Measurements from ENCODE around the gene MAGI1.

Gene MAGI1

GRCh38 chr3:65558826-65559225 is 479.9 kb downstream of the MAGI1 start:
- H3K79me2 ChIP-seq (ENCODE audit: insufficient read depth, low read length), result no peaks in the 10 kb centered on the region

GRCh38 chr3:65557899-65558564 is 480.7 kb downstream of the MAGI1 start:
- no peak overlapping the region for H3K27ac ChIP-seq (ENCODE audit: low read depth, low read length)
- H3K27me3 ChIP-seq (ENCODE audit: low read length), result no peaks in the 10 kb centered on the region
- no peaks in the 10 kb centered on the region for H3K79me2 ChIP-seq (ENCODE audit: insufficient read depth, low read length)
- no peaks in the 10 kb centered on the region for H3K9me3 ChIP-seq (ENCODE audit: insufficient read depth, low read length)
- no peak overlapping the region for H2AFZ ChIP-seq (ENCODE audit: low read depth, low read length, severe bottlenecking)
- TF ChIP-seq CTCF (IDR thresholded peaks at IDR 0.05; ENCODE audit: insufficient read depth, low read length, poor library complexity, severe bottlenecking) (no peak), EZH2phosphoT487 (conservative IDR thresholded peaks at IDR 0.05; ENCODE audit: low read length) (no peak)
- no peak overlapping the region for H3K4me2 ChIP-seq (ENCODE audit: low read depth, low read length, poor library complexity, severe bottlenecking)
- H3K9me2 ChIP-seq (replicated peaks; ENCODE audit: insufficient read depth, low read length), result no peaks in the 10 kb centered on the region
- no peaks in the 10 kb centered on the region for H3K36me3 ChIP-seq (ENCODE audit: low read length)
- no peaks in the 10 kb centered on the region for H4K20me1 ChIP-seq (ENCODE audit: low read depth, low read length)
- no peak overlapping the region for H3K4me3 ChIP-seq (ENCODE audit: insufficient read depth, low read length, poor library complexity, severe bottlenecking)
- no peak overlapping the region for H3K9ac ChIP-seq (ENCODE audit: low read length)
- H3F3A ChIP-seq (ENCODE audit: insufficient read depth), result no peaks in the 10 kb centered on the region

More at GRCh38 chr3:65558826-65559225, 479.9 kb downstream of the MAGI1 start:
- Histone ChIP-seq H4K20me1 (ENCODE audit: low read depth, low read length) (no peaks in the 10 kb centered on the region), H3K9me2 (replicated peaks; ENCODE audit: insufficient read depth, low read length) (no peaks in the 10 kb centered on the region), H3K9me3 (ENCODE audit: insufficient read depth, low read length) (no peaks in the 10 kb centered on the region), H2AFZ (ENCODE audit: low read depth, low read length, severe bottlenecking) (no peak overlapping the region), H3K9ac (ENCODE audit: low read length) (no peak overlapping the region), H3K27ac (ENCODE audit: low read depth, low read length) (no peak overlapping the region), H3K36me3 (ENCODE audit: low read length) (no peaks in the 10 kb centered on the region), H3K27me3 (ENCODE audit: low read length) (no peaks in the 10 kb centered on the region), H3K4me3 (ENCODE audit: insufficient read depth, low read length, poor library complexity, severe bottlenecking) (no peak overlapping the region), H3K4me2 (ENCODE audit: low read depth, low read length, poor library complexity, severe bottlenecking) (no peak overlapping the region), H3F3A (ENCODE audit: insufficient read depth) (no peaks in the 10 kb centered on the region)
- TF ChIP-seq EZH2phosphoT487 (conservative IDR thresholded peaks at IDR 0.05; ENCODE audit: low read length), result no peak
- TF ChIP-seq CTCF (IDR thresholded peaks at IDR 0.05; ENCODE audit: insufficient read depth, low read length, poor library complexity, severe bottlenecking), result no peak

- Histone ChIP-seq H3K36me3 (ENCODE audit: low read length) (no peaks in the 10 kb centered on the region), H3K27ac (ENCODE audit: low read depth, low read length) (no peak overlapping the region), H3K27me3 (ENCODE audit: low read length) (no peaks in the 10 kb centered on the region), H3K9ac (ENCODE audit: low read length) (no peak overlapping the region), H3K79me2 (ENCODE audit: insufficient read depth, low read length) (no peaks in the 10 kb centered on the region), H2AFZ (ENCODE audit: low read depth, low read length, severe bottlenecking) (no peak overlapping the region), H4K20me1 (ENCODE audit: low read depth, low read length) (no peaks in the 10 kb centered on the region), H3F3A (ENCODE audit: insufficient read depth) (no peaks in the 10 kb centered on the region), H3K9me3 (ENCODE audit: insufficient read depth, low read length) (no peaks in the 10 kb centered on the region), H3K4me3 (ENCODE audit: insufficient read depth, low read length, poor library complexity, severe bottlenecking) (no peak overlapping the region), H3K9me2 (replicated peaks; ENCODE audit: insufficient read depth, low read length) (no peaks in the 10 kb centered on the region), H3K4me2 (ENCODE audit: low read depth, low read length, poor library complexity, severe bottlenecking) (no peak overlapping the region)
- TF ChIP-seq EZH2phosphoT487 (conservative IDR thresholded peaks at IDR 0.05; ENCODE audit: low read length), result no peak
- no peak for TF ChIP-seq CTCF (IDR thresholded peaks at IDR 0.05; ENCODE audit: insufficient read depth, low read length, poor library complexity, severe bottlenecking)
Observed at GRCh38 chr3:65556934-65557577, 481.7 kb downstream of the MAGI1 start.
